Measurements from ENCODE around the gene B4GAT1.

GRCh38 chr11:66314561-66315497 lies 32.6 kb downstream of the B4GAT1 start:
- TF ChIP-seq CTCF (IDR thresholded peaks at IDR 0.05), result no peak
- TF ChIP-seq MAX (IDR thresholded peaks at IDR 0.05; ENCODE audit: low read depth), result no peak
- TF ChIP-seq, protein P1, sequence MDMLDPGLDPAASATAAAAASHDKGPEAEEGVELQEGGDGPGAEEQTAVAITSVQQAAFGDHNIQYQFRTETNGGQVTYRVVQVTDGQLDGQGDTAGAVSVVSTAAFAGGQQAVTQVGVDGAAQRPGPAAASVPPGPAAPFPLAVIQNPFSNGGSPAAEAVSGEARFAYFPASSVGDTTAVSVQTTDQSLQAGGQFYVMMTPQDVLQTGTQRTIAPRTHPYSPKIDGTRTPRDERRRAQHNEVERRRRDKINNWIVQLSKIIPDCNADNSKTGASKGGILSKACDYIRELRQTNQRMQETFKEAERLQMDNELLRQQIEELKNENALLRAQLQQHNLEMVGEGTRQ (IDR thresholded peaks at IDR 0.05; ENCODE audit: borderline replicate concordance, low read depth, low read length), result no peak
- no peak for TF ChIP-seq JUND (IDR thresholded peaks at IDR 0.05)
- TF ChIP-seq FOXM1 (IDR thresholded peaks at IDR 0.05; ENCODE audit: low read depth), result no peak
- no peak for TF ChIP-seq USF1 (IDR thresholded peaks at IDR 0.05; ENCODE audit: borderline replicate concordance, low read depth)
- TF ChIP-seq MXI1 (IDR thresholded peaks at IDR 0.05; ENCODE audit: low read depth, low read length), result no peak
- TF ChIP-seq POLR2AphosphoS5 (IDR thresholded peaks at IDR 0.05; ENCODE audit: low read depth, low read length), result no peak
- no peak for TF ChIP-seq EP300 (IDR thresholded peaks at IDR 0.05; ENCODE audit: borderline replicate concordance in 1 of 2, low read depth in 1 of 2, low read length in 1 of 2)
- TF ChIP-seq YY1 (IDR thresholded peaks at IDR 0.05; ENCODE audit: low read depth), result no peak

Data from SK-N-SH (cell line).